ENCODE data around the gene GPR108.

DNA sequence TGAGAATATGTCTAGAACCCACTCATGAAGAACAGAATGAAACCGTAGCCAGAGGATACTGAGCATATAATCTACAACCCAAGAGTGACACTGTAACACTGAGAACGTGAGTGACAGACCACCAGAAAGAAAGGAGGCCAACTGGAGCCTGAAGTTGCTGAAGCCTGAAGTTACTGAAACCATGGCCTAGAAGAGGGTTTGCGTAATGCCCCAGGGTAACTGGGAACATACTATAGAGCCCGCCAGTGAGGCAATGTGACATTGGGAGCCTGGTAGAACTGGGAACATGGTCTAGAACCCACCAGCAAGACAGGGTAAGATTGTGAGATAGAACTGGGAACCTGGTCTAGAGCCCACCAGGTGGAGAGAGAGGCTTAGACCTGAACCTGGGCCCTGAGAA is 51.9 kb downstream of the GPR108 start:
- TF ChIP-seq, protein P1, sequence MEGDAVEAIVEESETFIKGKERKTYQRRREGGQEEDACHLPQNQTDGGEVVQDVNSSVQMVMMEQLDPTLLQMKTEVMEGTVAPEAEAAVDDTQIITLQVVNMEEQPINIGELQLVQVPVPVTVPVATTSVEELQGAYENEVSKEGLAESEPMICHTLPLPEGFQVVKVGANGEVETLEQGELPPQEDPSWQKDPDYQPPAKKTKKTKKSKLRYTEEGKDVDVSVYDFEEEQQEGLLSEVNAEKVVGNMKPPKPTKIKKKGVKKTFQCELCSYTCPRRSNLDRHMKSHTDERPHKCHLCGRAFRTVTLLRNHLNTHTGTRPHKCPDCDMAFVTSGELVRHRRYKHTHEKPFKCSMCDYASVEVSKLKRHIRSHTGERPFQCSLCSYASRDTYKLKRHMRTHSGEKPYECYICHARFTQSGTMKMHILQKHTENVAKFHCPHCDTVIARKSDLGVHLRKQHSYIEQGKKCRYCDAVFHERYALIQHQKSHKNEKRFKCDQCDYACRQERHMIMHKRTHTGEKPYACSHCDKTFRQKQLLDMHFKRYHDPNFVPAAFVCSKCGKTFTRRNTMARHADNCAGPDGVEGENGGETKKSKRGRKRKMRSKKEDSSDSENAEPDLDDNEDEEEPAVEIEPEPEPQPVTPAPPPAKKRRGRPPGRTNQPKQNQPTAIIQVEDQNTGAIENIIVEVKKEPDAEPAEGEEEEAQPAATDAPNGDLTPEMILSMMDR (IDR thresholded peaks at IDR 0.05) = no peak
- no peak for TF ChIP-seq EZH2 (IDR thresholded peaks at IDR 0.05)
